ENCODE data around the gene TRPM4. TPM values are rescaled to one million over a fixed set of nuclear protein-coding genes. Genes with fewer than 3 reads are reported as not detected.
A peak's percentile ranks its signal among the peaks of the same experiment; 100 is the strongest.

Gene TRPM4
- total RNA-seq, 4 donors from 2014 or later: 16.3 to 38.5 (median 17.3) TPM

DNA sequence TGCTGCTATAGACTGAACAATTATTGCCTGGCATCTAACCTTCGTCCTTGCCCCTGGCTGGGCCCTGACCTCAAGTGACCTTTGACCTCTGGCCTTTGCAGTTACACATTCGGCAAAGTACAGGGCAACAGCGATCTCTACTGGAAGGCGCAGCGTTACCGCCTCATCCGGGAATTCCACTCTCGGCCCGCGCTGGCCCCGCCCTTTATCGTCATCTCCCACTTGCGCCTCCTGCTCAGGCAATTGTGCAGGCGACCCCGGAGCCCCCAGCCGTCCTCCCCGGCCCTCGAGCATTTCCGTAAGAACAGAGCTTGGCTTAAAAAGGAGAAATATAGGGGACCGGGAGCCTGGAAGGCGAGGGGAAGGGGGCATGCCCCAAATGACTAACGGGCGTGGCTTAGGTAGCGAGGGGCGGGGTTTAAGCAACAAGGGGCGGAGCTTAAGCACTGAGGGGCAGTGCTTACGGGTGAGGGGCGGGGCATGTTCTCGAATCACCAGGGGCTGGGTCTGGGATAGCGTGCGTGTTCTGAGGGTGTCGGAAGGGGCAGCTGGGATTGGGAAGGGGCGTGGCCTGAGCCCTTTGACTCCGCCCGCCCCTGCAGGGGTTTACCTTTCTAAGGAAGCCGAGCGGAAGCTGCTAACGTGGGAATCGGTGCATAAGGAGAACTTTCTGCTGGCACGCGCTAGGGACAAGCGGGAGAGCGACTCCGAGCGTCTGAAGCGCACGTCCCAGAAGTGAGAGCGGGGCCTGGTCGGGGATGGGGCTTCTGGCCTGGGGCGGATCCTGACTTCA lies 52.7 kb downstream of the TRPM4 start:
- peak overlapping the region in 1 of 2 donors; percentile 41 for H3K4me3 ChIP-seq
- peak; percentile 73 for ATAC-seq
- peaks cover 0 to 55% of the 10 kb centered on the region in 2 donors for H3K36me3 ChIP-seq
- no peaks in the 10 kb centered on the region for H3K9me3 ChIP-seq
- TF ChIP-seq POLR2A (IDR thresholded peaks at IDR 0.05) (no peak), CTCF (IDR thresholded peaks at IDR 0.05) (no peak), POLR2AphosphoS5 (IDR thresholded peaks at IDR 0.05) (peak; percentile 39), EP300 (IDR thresholded peaks at IDR 0.05) (no peak)
- peak overlapping the region in 3 of 4 donors; percentile 29 to 50 (median 39) for H3K27ac ChIP-seq
- 30 to 34% methylated on average over 26 to 37 of the region's 50 CpGs for WGBS, 2 donors (ENCODE audit: low coverage in 1 of 2)
- no peaks in the 10 kb centered on the region for H3K27me3 ChIP-seq
- H3K4me1 ChIP-seq: peaks cover 0 to 24% (median 0%) of the 10 kb centered on the region in 3 donors

DNA sequence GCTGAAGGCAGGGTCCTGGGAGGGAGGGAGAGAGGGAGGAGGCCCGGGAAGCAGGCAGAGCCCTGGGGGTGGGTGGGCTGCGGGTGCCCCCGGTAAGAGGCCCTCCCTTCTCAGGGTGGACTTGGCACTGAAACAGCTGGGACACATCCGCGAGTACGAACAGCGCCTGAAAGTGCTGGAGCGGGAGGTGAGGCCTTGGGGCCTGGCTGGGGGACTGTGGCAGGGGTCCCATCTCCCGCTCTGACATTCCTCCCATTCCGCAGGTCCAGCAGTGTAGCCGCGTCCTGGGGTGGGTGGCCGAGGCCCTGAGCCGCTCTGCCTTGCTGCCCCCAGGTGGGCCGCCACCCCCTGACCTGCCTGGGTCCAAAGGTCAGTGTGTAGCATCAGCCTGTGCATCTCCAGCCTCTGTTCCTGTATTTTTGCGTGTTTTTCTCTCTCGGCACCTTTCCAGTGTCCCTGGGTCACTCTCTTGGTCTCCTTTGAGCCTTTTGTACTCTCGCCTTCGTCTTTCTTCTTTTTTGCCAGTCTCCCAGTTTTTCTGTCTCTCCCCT lies 53.4 kb downstream of the TRPM4 start:
- H3K36me3 ChIP-seq: peaks cover 0 to 49% of the 10 kb centered on the region in 2 donors
- TF ChIP-seq CTCF (IDR thresholded peaks at IDR 0.05) (no peak), POLR2A (IDR thresholded peaks at IDR 0.05) (no peak), EP300 (IDR thresholded peaks at IDR 0.05) (no peak)
- ATAC-seq: no peak
- H3K4me3 ChIP-seq: peak overlapping the region in 1 of 2 donors; percentile 41
- 74 to 80% methylated on average over 3 to 9 of the region's 19 CpGs for WGBS, 2 donors (ENCODE audit: low coverage in 1 of 2)
- no peaks in the 10 kb centered on the region for H3K9me3 ChIP-seq
- H3K27ac ChIP-seq: peak overlapping the region in 2 of 4 donors; percentile 39 to 50
- H3K4me1 ChIP-seq: peaks cover 0 to 24% (median 0%) of the 10 kb centered on the region in 3 donors
- H3K27me3 ChIP-seq: no peaks in the 10 kb centered on the region

DNA sequence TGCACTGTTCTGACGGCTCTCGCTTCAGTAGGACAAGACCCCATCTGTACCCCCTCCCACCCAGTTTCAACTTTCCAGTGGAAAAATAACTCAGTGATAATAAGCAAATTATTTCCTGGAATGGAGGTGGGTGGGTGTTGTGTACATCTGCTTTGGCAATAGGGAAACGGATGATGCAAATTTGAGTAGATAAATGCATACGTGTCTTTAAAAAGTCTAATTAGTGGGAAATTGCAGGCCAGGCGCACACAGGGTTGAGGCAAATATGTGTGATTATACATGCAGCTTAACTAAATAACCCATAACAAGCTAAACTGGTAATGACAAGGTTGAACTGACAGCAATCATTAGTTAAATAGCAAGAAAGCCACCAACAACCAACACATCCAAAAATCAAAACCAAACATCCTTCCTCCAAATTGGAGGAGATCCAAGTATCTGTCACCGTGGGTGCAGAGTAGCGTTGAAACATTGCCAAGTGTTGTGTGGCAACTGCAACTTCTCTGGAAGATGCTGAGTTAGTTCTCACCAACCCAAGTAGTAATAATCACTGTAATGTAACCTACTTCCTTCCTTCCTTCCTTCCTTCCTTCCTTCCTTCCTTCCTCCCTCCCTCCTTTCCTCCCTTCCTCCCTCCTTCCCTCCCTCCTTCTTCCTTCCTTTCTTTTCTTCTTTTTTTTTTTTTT lies 54.6 kb downstream of the TRPM4 start:
- Histone ChIP-seq H3K36me3 (peaks cover 0 to 38% of the 10 kb centered on the region in 2 donors), H3K9me3 (no peaks in the 10 kb centered on the region), H3K27me3 (no peaks in the 10 kb centered on the region), H3K4me1 (peaks cover 0 to 24% (median 0%) of the 10 kb centered on the region in 3 donors), H3K27ac (no peak overlapping the region), H3K4me3 (no peak overlapping the region)
- WGBS, 2 donors (ENCODE audit: low coverage in 1 of 2): 0 to 61% methylated on average over 2 to 7 of the region's 7 CpGs
- no peak for ATAC-seq
- TF ChIP-seq POLR2AphosphoS5 (IDR thresholded peaks at IDR 0.05) (no peak), POLR2A (IDR thresholded peaks at IDR 0.05) (no peak), CTCF (IDR thresholded peaks at IDR 0.05) (no peak), EP300 (IDR thresholded peaks at IDR 0.05) (no peak)

GRCh38 chr19:49213791-49214190 lies 56.2 kb downstream of the TRPM4 start:
- Histone ChIP-seq H3K27ac (no peak overlapping the region), H3K4me3 (no peak overlapping the region), H3K9me3 (no peaks in the 10 kb centered on the region), H3K27me3 (no peaks in the 10 kb centered on the region), H3K36me3 (peaks cover 0 to 36% of the 10 kb centered on the region in 2 donors), H3K4me1 (peaks cover 0 to 12% (median 0%) of the 10 kb centered on the region in 3 donors)
- TF ChIP-seq POLR2AphosphoS5 (IDR thresholded peaks at IDR 0.05) (no peak), POLR2A (IDR thresholded peaks at IDR 0.05) (no peak), EP300 (IDR thresholded peaks at IDR 0.05) (no peak), CTCF (IDR thresholded peaks at IDR 0.05) (no peak)
- 65 to 94% methylated on average over 5 to 8 of the region's 13 CpGs for WGBS, 2 donors (ENCODE audit: low coverage in 1 of 2)
- no peak for ATAC-seq

All from gastroesophageal sphincter (tissue), 4 donors.